HepG2 (cell line): ENCODE results near the gene VTN. TPM values are rescaled to one million over a fixed set of nuclear protein-coding genes. Genes with fewer than 3 reads are reported as not detected.

ENCODE experiments used
- ATAC-seq: fragments of 200-7000 bp; cut with Tn5 transposase; 3 replicates; pipeline ENCODE4 v1.9.1; 2020; ENCODE audit warnings: mild to moderate bottlenecking, moderate library complexity
- BruUV-seq: library from RNA; stranded (reverse); fragments of 400-500 nt; replicated peaks from 2 replicates; lab custom pipeline; 2021; lab: Mats Ljungman, UMichigan
- CTCF ChIA-PET: fragments of 300-600 bp; formaldehyde crosslinking; extraction: SDS; loops from one replicate; lab custom pipeline; 2021; ENCODE audit warnings: low total read pairs, inconsistent platforms, low intra/inter-chr PET ratio; lab: Yijun Ruan, JAX
- POLR2A ChIA-PET: fragments of 350-600 bp; sonication (Branson Sonifier 250); formaldehyde crosslinking; loops from one replicate; lab custom pipeline; 2020; ENCODE audit warnings: antibody characterized with exemption, inconsistent platforms; lab: Yijun Ruan, JAX
- DNase-seq: peaks from one replicate; pipeline ENCODE4 v3.0.0-alpha.2; 2015; ENCODE audit warnings: low spot score
- FAIRE-seq: peaks from 3 replicates; lab custom pipeline; 2011; peaks lifted over from hg19 to GRCh38; lab: Jason Lieb, UNC
- H2AFZ ChIP-seq: one replicate; pipeline ENCODE4 v1.6.1; 2011; ENCODE audit warnings: low read length, inconsistent platforms
- H3K27ac ChIP-seq: fragments of 300-600 bp; 3 replicates; pipeline ENCODE4 v1.8.0; 2011; ENCODE audit warnings: mixed run types, mild to moderate bottlenecking, mixed read lengths, low read length, inconsistent platforms; ENCODE audit not compliant: insufficient read depth; ENCODE audit errors: extremely low read length
- H3K27me3 ChIP-seq, 2 experiments: fragments of 200-600 bp in 1 of 2; 2 replicates in 1 of 2; 3 replicates in 1 of 2; pipeline versions ENCODE4 v1.6.0 to v1.8.0; 2011; ENCODE audit warnings: low read length in 2 of 2, mild to moderate bottlenecking in 2 of 2, moderate library complexity in 2 of 2, inconsistent platforms in 1 of 2; ENCODE audit not compliant: insufficient read depth in 2 of 2, control insufficient read depth in 1 of 2
- H3K36me3 ChIP-seq, 2 experiments: fragments of 200-600 bp in 1 of 2; replicated peaks in 1 of 2; 2 replicates in 1 of 2; 3 replicates in 1 of 2; pipeline versions ENCODE4 v1.5.1 to v1.8.0; 2011; ENCODE audit warnings: low read length in 2 of 2, inconsistent platforms in 1 of 2; ENCODE audit not compliant: insufficient read depth in 2 of 2, control insufficient read depth in 1 of 2
- H3K4me1 ChIP-seq: 2 replicates; pipeline ENCODE4 v1.5.1; 2012; ENCODE audit warnings: low read length, inconsistent platforms; ENCODE audit not compliant: insufficient read depth
- H3K4me2 ChIP-seq: 2 replicates; pipeline ENCODE4 v1.6.0; 2011; ENCODE audit warnings: low read depth, low read length, inconsistent platforms
- H3K4me3 ChIP-seq, 3 experiments: fragments of 200-600 bp in 1 of 3; sonication (generic), shearing (Covaris generic) in 1 of 3; replicated peaks in 1 of 3; 2 replicates each; pipeline ENCODE4 v1.5.1; 2011 to 2016; ENCODE audit warnings: low read length in 3 of 3, inconsistent platforms in 2 of 3, low read depth in 2 of 3, mild to moderate bottlenecking in 2 of 3, control low read depth in 1 of 3, mixed read lengths in 1 of 3; ENCODE audit not compliant: insufficient read depth in 1 of 3
- H3K79me2 ChIP-seq: one replicate; pipeline ENCODE4 v1.6.1; 2011; ENCODE audit warnings: low read length, inconsistent platforms; ENCODE audit not compliant: insufficient read depth
- H3K9ac ChIP-seq: 2 replicates; pipeline ENCODE4 v1.6.0; 2011; ENCODE audit warnings: mild to moderate bottlenecking, low read depth, low read length, inconsistent platforms; ENCODE audit not compliant: insufficient read depth
- H3K9me3 ChIP-seq: 2 replicates; pipeline ENCODE4 v1.5.1; 2012; ENCODE audit warnings: mild to moderate bottlenecking, low read length
- H4K20me1 ChIP-seq: 2 replicates; pipeline ENCODE4 v1.6.0; 2011; ENCODE audit warnings: inconsistent platforms, mild to moderate bottlenecking, low read length, moderate library complexity; ENCODE audit not compliant: insufficient read depth
- ASH2L ChIP-seq: fragments of 300-600, 200-600 bp; sonication (generic); IDR thresholded peaks from 2 replicates; pipeline ENCODE4 v1.7.0; 2017; ENCODE audit warnings: low read depth, mild to moderate bottlenecking, moderate library complexity, mixed read lengths, low read length; ENCODE audit not compliant: insufficient read length
- DNMT3B ChIP-seq: conservative IDR thresholded peaks from 2 replicates; pipeline ENCODE4 v1.6.1; 2016; ENCODE audit warnings: missing biosample characterization, control low read depth
- ETV5 ChIP-seq: IDR thresholded peaks from 2 replicates; pipeline ENCODE4 v1.6.1; 2018; ENCODE audit warnings: missing biosample characterization, missing genetic modification reagents, inconsistent platforms, borderline replicate concordance
- EZH2 ChIP-seq: conservative IDR thresholded peaks from 2 replicates; pipeline ENCODE4 v1.6.1; 2012; ENCODE audit warnings: mild to moderate bottlenecking, low read depth, low read length, moderate library complexity
- GATAD2A ChIP-seq: IDR thresholded peaks from 2 replicates; pipeline ENCODE4 v1.6.1; 2016
- JDP2 ChIP-seq: sonication (generic); formaldehyde crosslinking; IDR thresholded peaks from 2 replicates; pipeline ENCODE4 v1.8.1; 2022; ENCODE audit warnings: missing genetic modification reagents, borderline replicate concordance
- KDM6A ChIP-seq: IDR thresholded peaks from 2 replicates; pipeline ENCODE4 v1.6.1; 2016; ENCODE audit warnings: low read depth
- KLF12 ChIP-seq: sonication (generic); formaldehyde crosslinking; IDR thresholded peaks from 2 replicates; pipeline ENCODE4 v1.4.0; 2020; ENCODE audit warnings: missing genetic modification reagents, borderline replicate concordance
- MAZ ChIP-seq, 2 experiments: sonication (generic) in 1 of 2; formaldehyde crosslinking in 1 of 2; IDR thresholded peaks; 2 replicates each; pipeline versions ENCODE4 v1.5.0 to v1.6.1; 2012 to 2020; ENCODE audit warnings: low read depth in 2 of 2, mild to moderate bottlenecking in 2 of 2, borderline replicate concordance in 1 of 2, improper control_type of control experiment in 1 of 2, low read length in 1 of 2, missing genetic modification reagents in 1 of 2, moderate library complexity in 1 of 2
- NCOA2 ChIP-seq: sonication (generic); formaldehyde crosslinking; IDR thresholded peaks from 2 replicates; pipeline ENCODE4 v1.8.0; 2022; ENCODE audit warnings: inconsistent platforms
- SRY ChIP-seq: sonication (generic); formaldehyde crosslinking; IDR thresholded peaks from 2 replicates; pipeline ENCODE4 v1.8.0; 2022; ENCODE audit warnings: mild to moderate bottlenecking, missing genetic modification reagents
- THYN1 ChIP-seq: sonication (generic); formaldehyde crosslinking; IDR thresholded peaks from 2 replicates; pipeline ENCODE4 v1.8.1; 2023; ENCODE audit warnings: low read depth, mild to moderate bottlenecking, moderate library complexity, missing genetic modification reagents, borderline replicate concordance
- YEATS4 ChIP-seq: sonication (generic); formaldehyde crosslinking; IDR thresholded peaks from 2 replicates; pipeline ENCODE4 v1.4.0; 2020; ENCODE audit warnings: missing genetic modification reagents, borderline replicate concordance
- ZC3H13 ChIP-seq: sonication (generic); formaldehyde crosslinking; IDR thresholded peaks from 2 replicates; pipeline ENCODE4 v1.8.1; 2023; ENCODE audit warnings: mild to moderate bottlenecking, missing genetic modification reagents, moderate library complexity
- ZEB1 ChIP-seq: IDR thresholded peaks from 2 replicates; pipeline ENCODE4 v1.6.1; 2012; ENCODE audit warnings: mild to moderate bottlenecking, low read depth, inconsistent platforms; ENCODE audit not compliant: insufficient replicate concordance
- ZNF3 ChIP-seq: IDR thresholded peaks from 2 replicates; pipeline ENCODE4 v1.7.0; 2017; ENCODE audit warnings: inconsistent platforms
- ZNF724P ChIP-seq: sonication (generic); formaldehyde crosslinking; IDR thresholded peaks from 2 replicates; pipeline ENCODE4 v1.8.0; 2022; ENCODE audit warnings: missing genetic modification reagents, borderline replicate concordance
- ZSCAN30 ChIP-seq: sonication (generic); formaldehyde crosslinking; IDR thresholded peaks from 2 replicates; pipeline ENCODE4 v1.5.0; 2020; ENCODE audit warnings: mild to moderate bottlenecking, missing genetic modification reagents
- WGBS: methylation state at CpG from one replicate; pipeline ENCODE4 v1.1.6; 2017; ENCODE audit warnings: low lambda C conversion rate; 5-methylcytosine and 5-hydroxymethylcytosine counted together
- in situ Hi-C: cut with HindIII; loops from 2 replicates; pipeline ENCODE4 v1.10.0; 2017; ENCODE audit warnings: low pct_unique_long_range_greater_than_20kb; ENCODE audit not compliant: extremely low pct_ligation_motif_present
- intact Hi-C: fragments of 100-400 bp; cut with micrococcal nuclease; formaldehyde crosslinking; loops from one replicate; pipeline ENCODE4 v1.10.0; 2022; ENCODE audit not compliant: unreplicated experiment
- polyA plus RNA-seq, 8 experiments: library from polyadenylated mRNA; depleted of rRNA in 3 of 8; stranded (reverse) in 7 of 8; unstranded in 1 of 8; fragments of >200 nt; fragmentation: Illumina TruSeq in 4 of 8; extraction: Trizol in 4 of 8; gene quantifications; 2 replicates each; pipeline versions ENCODE4 v1.2.1 to v1.2.3, GENCODE V29; 2011 to 2016; ENCODE audit warnings: low read depth in 4 of 8, missing spikeins in 1 of 8, mixed read lengths in 1 of 8; ENCODE audit not compliant: insufficient read depth in 1 of 8
- total RNA-seq, 5 experiments: library from RNA; depleted of rRNA; stranded (reverse); fragments of >200 nt; fragmentation: Illumina TruSeq; extraction: Trizol; gene quantifications; 2 replicates each; pipeline ENCODE4 v1.2.3, GENCODE V29; 2016; ENCODE audit warnings: low read depth in 1 of 5
- TF ChIP-seq, protein P1 (sequence below): sonication (generic); formaldehyde crosslinking; IDR thresholded peaks from 2 replicates; pipeline ENCODE4 v1.4.0; 2020; ENCODE audit warnings: mild to moderate bottlenecking, missing genetic modification reagents
- TF ChIP-seq, protein P2 (sequence below): IDR thresholded peaks from 2 replicates; pipeline ENCODE4 v1.6.1; 2016; ENCODE audit warnings: low read depth, missing genetic modification reagents, missing compliant biosample characterization

VTN gene
- total and polyA plus RNA-seq, 2 of the 13 experiments (the other 11 are each of a cell fraction or from before 2014, with no cell fraction given): 108 to 131 TPM

GRCh38 chr17:28345419-28346198 lies 24.5 kb downstream of the VTN start:
- Histone ChIP-seq H3K27ac (peak overlapping the region; percentile 43), H3K4me2 (no peak overlapping the region), H3K4me1 (peaks cover 26% of the 10 kb centered on the region), H3K79me2 (no peaks in the 10 kb centered on the region), H3K4me3 (no peak overlapping the region), H4K20me1 (no peaks in the 10 kb centered on the region), H3K27me3 (no peaks in the 10 kb centered on the region), H3K9ac (no peak overlapping the region), H3K36me3 (peaks cover 30 to 72% of the 10 kb centered on the region in 2 experiments), H3K9me3 (no peaks in the 10 kb centered on the region), H2AFZ (no peak overlapping the region)
- no TSS peak for BruUV-seq
- intact Hi-C loops: loop anchor here (5.0 kb wide), 1 partner anchor 113 kb away; no protein-coding TSS in a partner anchor
- in situ Hi-C loops: no loop called here
- 96% methylated on average over 13 of the region's 13 CpGs for WGBS
- ChIA-PET CTCF (interaction anchor here (1.2 kb wide), 1 partner anchor 71 kb away, joined by 4 read pairs; no protein-coding TSS in a partner anchor), POLR2A (interaction anchor here (0.9 to 5.7 kb wide), 8 partner anchors 10 to 143 kb away, joined by 3 to 68 read pairs (median 6); partner anchors contain the start of genes IFT20, POLDIP2, SLC46A1 and TMEM97)
- FAIRE-seq: no peak
- ATAC-seq: no peak
- no peak for DNase-seq
- no peak for TF ChIP-seq YEATS4
- TF ChIP-seq MAZ (IDR thresholded peaks at IDR 0.05; ENCODE audit: borderline replicate concordance, low read depth, low read length): no peak
- TF ChIP-seq MAZ (CRISPR knock-in tag; IDR thresholded peaks at IDR 0.05; ENCODE audit: low read depth): no peak
- no peak for TF ChIP-seq NCOA2
- no peak for TF ChIP-seq KDM6A
- TF ChIP-seq THYN1 (CRISPR knock-in tag): no peak
- TF ChIP-seq, protein P1, sequence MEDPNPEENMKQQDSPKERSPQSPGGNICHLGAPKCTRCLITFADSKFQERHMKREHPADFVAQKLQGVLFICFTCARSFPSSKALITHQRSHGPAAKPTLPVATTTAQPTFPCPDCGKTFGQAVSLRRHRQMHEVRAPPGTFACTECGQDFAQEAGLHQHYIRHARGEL (CRISPR knock-in tag): no peak
- TF ChIP-seq SRY (CRISPR knock-in tag): no peak
- peak; percentile 72; the same call in 1 of the 2 replicates for TF ChIP-seq ZC3H13
- TF ChIP-seq JDP2 (CRISPR knock-in tag): no peak
- TF ChIP-seq ZSCAN30 (CRISPR knock-in tag): no peak
- no peak for TF ChIP-seq ZNF724P (CRISPR knock-in tag)
- no peak for TF ChIP-seq ZEB1
- TF ChIP-seq, protein P2, sequence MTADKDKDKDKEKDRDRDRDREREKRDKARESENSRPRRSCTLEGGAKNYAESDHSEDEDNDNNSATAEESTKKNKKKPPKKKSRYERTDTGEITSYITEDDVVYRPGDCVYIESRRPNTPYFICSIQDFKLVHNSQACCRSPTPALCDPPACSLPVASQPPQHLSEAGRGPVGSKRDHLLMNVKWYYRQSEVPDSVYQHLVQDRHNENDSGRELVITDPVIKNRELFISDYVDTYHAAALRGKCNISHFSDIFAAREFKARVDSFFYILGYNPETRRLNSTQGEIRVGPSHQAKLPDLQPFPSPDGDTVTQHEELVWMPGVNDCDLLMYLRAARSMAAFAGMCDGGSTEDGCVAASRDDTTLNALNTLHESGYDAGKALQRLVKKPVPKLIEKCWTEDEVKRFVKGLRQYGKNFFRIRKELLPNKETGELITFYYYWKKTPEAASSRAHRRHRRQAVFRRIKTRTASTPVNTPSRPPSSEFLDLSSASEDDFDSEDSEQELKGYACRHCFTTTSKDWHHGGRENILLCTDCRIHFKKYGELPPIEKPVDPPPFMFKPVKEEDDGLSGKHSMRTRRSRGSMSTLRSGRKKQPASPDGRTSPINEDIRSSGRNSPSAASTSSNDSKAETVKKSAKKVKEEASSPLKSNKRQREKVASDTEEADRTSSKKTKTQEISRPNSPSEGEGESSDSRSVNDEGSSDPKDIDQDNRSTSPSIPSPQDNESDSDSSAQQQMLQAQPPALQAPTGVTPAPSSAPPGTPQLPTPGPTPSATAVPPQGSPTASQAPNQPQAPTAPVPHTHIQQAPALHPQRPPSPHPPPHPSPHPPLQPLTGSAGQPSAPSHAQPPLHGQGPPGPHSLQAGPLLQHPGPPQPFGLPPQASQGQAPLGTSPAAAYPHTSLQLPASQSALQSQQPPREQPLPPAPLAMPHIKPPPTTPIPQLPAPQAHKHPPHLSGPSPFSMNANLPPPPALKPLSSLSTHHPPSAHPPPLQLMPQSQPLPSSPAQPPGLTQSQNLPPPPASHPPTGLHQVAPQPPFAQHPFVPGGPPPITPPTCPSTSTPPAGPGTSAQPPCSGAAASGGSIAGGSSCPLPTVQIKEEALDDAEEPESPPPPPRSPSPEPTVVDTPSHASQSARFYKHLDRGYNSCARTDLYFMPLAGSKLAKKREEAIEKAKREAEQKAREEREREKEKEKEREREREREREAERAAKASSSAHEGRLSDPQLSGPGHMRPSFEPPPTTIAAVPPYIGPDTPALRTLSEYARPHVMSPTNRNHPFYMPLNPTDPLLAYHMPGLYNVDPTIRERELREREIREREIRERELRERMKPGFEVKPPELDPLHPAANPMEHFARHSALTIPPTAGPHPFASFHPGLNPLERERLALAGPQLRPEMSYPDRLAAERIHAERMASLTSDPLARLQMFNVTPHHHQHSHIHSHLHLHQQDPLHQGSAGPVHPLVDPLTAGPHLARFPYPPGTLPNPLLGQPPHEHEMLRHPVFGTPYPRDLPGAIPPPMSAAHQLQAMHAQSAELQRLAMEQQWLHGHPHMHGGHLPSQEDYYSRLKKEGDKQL (CRISPR knock-in tag): no peak
- TF ChIP-seq GATAD2A (CRISPR knock-in tag): no peak
- TF ChIP-seq KLF12: no peak
- TF ChIP-seq ETV5 (CRISPR knock-in tag): no peak
- no peak for TF ChIP-seq ZNF3 (CRISPR knock-in tag)
- TF ChIP-seq ASH2L: no peak
- no peak for TF ChIP-seq EZH2
- no peak for TF ChIP-seq DNMT3B
